Ovary (tissue), 3 donors: ENCODE measurements around the gene FAR2.

ENCODE experiments used
- CTCF ChIP-seq, 3 donors: fragments of 450-650 bp in 2 of 3; fragments of 200-600 bp in 1 of 3; IDR thresholded peaks; one replicate each; pipeline versions ENCODE4 v1.5.1 to v1.8.0; 2016 to 2022; ENCODE audit warnings: antibody characterized with exemption in 3 of 3, mild to moderate bottlenecking in 1 of 3
- EP300 ChIP-seq: sonication (generic); formaldehyde crosslinking; IDR thresholded peaks from one replicate; pipeline ENCODE4 v1.6.1; 2017; ENCODE audit warnings: antibody characterized with exemption
- POLR2A ChIP-seq: fragments of 450-650 bp; IDR thresholded peaks from one replicate; pipeline ENCODE4 v1.6.1; 2017; ENCODE audit warnings: antibody characterized with exemption, mild to moderate bottlenecking, moderate library complexity
- donor health status: DM: no; HTN: no; CAD: no.

- TF ChIP-seq POLR2A, result no peak
- TF ChIP-seq CTCF (IDR thresholded peaks at IDR 0.05), result no peak
- TF ChIP-seq EP300, result no peak
Observed at GRCh38 chr12:29287622-29288021, 138.5 kb downstream of the FAR2 start.
